ENCODE results near the gene GPR45. TPM values are rescaled to one million over a fixed set of nuclear protein-coding genes. Genes with fewer than 3 reads are reported as not detected.

GPR45 gene
- total and polyA plus RNA-seq, 2 experiments from 2014 or later, result not detected

DNA sequence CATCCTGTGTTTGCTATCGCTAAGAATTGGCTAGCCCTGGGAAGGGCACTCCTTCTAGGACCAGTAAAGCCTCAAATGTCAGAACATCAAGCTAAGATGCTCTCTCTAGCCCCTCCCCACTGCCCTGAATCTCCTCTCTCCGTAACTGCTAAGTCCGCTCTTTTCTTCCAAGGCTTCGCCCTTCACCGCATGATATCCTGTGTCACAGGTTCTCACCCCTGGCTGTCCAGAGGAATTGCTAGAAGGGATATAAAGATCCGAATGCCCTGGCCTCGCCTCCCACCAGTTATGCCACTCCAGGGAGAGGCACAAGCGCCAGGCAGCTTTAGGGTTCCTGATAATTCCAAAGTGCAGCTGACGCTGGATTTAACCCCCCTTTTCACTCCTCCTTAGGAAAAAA, 17.1 kb upstream of the GPR45 start:
- Histone ChIP-seq H3K4me1 (ENCODE audit: low read depth) (peaks cover 4% of the 10 kb centered on the region), H3K36me3 (no peaks in the 10 kb centered on the region), H3K27me3 (no peaks in the 10 kb centered on the region), H3K27ac (no peak overlapping the region), H3K9me3 (ENCODE audit: low read depth) (no peaks in the 10 kb centered on the region), H3K4me3 (no peak overlapping the region)
- TF ChIP-seq, protein P1, sequence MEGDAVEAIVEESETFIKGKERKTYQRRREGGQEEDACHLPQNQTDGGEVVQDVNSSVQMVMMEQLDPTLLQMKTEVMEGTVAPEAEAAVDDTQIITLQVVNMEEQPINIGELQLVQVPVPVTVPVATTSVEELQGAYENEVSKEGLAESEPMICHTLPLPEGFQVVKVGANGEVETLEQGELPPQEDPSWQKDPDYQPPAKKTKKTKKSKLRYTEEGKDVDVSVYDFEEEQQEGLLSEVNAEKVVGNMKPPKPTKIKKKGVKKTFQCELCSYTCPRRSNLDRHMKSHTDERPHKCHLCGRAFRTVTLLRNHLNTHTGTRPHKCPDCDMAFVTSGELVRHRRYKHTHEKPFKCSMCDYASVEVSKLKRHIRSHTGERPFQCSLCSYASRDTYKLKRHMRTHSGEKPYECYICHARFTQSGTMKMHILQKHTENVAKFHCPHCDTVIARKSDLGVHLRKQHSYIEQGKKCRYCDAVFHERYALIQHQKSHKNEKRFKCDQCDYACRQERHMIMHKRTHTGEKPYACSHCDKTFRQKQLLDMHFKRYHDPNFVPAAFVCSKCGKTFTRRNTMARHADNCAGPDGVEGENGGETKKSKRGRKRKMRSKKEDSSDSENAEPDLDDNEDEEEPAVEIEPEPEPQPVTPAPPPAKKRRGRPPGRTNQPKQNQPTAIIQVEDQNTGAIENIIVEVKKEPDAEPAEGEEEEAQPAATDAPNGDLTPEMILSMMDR (IDR thresholded peaks at IDR 0.05; ENCODE audit: low read depth, low read length), result no peak
- DNase-seq (ENCODE audit: low read depth in 1 of 2, low spot score in 1 of 2), result no peak

DNA sequence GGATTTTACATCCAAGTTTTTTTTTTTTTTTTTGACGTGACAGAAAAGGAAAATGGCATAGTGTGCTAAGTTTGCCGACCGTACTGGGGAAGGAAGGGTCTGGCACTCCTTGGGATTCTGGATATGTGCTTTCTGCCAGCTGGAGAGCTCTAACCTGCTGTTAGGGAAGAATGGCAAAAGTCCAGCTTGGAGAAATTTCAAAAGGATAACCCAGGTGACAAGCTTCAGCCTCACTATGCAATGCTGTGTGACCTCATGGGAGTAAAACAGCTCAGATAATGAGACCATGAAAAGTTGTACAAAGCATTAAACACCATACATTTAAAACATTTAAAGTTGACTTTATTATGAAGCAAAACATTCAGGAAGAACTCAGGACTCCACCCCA, 10.3 kb upstream of the GPR45 start:
- Histone ChIP-seq H3K27ac (no peak overlapping the region), H3K36me3 (no peaks in the 10 kb centered on the region), H3K4me3 (no peak overlapping the region), H3K4me1 (ENCODE audit: low read depth) (no peaks in the 10 kb centered on the region), H3K9me3 (ENCODE audit: low read depth) (no peaks in the 10 kb centered on the region), H3K27me3 (no peaks in the 10 kb centered on the region)
- DNase-seq (ENCODE audit: low read depth in 1 of 2, low spot score in 1 of 2), result no peak
- TF ChIP-seq, protein P1 (IDR thresholded peaks at IDR 0.05; ENCODE audit: low read depth, low read length), result no peak

DNA sequence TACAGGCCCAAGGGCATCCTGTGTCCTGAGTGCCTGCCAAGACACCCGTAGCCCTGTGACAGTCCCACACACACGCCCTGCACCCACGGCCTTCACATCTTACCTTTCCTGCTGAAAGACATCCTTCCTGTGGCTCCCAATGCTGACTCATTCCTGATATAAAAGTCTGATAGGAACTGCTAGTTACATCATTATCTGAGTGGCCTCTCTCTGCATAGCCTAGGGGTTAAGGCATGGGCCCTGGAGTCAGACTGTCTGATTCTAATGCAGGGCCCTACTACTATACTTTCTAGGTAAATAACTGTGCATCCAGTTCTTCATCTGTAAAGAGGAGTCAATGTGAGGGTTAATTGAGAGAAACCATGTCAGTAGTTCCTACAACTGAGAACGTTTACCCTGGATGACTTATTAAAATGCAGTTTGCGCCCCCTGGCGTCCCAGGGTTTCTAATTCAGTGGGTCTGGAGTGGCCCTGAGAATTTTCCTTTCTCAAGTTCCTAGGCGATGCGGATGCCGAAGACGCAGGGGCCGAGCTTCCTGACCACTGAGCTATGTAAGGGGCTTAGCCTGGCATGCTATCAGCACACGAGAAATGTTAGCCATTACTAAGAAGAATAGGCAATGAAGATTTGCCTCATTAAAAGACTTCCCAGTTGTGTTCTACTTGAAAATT, 6.0 kb upstream of the GPR45 start:
- Histone ChIP-seq H3K27me3 (no peaks in the 10 kb centered on the region), H3K27ac (no peak overlapping the region), H3K36me3 (no peaks in the 10 kb centered on the region), H3K4me3 (no peak overlapping the region), H3K4me1 (ENCODE audit: low read depth) (no peaks in the 10 kb centered on the region), H3K9me3 (ENCODE audit: low read depth) (no peaks in the 10 kb centered on the region)
- peak; percentile 89 to 95 for DNase-seq (ENCODE audit: low read depth in 1 of 2, low spot score in 1 of 2)
- TF ChIP-seq, protein P1 (IDR thresholded peaks at IDR 0.05; ENCODE audit: low read depth, low read length), result peak; percentile 81

DNA sequence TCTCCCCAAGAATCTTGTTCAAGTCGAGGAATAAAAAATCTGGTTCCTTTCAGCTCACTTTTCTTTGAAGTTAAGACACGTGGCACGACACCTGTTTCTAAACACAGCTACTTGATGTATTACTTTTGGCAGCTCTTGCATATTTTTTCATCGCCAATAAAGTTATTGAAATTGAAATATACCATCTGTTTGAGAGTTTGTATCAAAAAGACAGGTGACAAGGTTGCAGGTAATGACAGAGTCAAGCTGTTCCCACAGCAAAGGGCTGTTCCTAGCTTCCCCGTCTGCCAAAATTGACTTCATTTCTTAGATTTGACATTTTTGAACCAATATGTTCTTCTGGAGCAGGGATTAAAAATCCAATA, 5.5 kb upstream of the GPR45 start:
- no peaks in the 10 kb centered on the region for H3K9me3 ChIP-seq (ENCODE audit: low read depth)
- TF ChIP-seq, protein P1 (IDR thresholded peaks at IDR 0.05; ENCODE audit: low read depth, low read length), result no peak
- H3K36me3 ChIP-seq, result no peaks in the 10 kb centered on the region
- no peaks in the 10 kb centered on the region for H3K4me1 ChIP-seq (ENCODE audit: low read depth)
- H3K27me3 ChIP-seq, result no peaks in the 10 kb centered on the region
- DNase-seq (ENCODE audit: low read depth in 1 of 2, low spot score in 1 of 2), result no peak
- H3K27ac ChIP-seq, result no peak overlapping the region
- H3K4me3 ChIP-seq, result no peak overlapping the region

DNA sequence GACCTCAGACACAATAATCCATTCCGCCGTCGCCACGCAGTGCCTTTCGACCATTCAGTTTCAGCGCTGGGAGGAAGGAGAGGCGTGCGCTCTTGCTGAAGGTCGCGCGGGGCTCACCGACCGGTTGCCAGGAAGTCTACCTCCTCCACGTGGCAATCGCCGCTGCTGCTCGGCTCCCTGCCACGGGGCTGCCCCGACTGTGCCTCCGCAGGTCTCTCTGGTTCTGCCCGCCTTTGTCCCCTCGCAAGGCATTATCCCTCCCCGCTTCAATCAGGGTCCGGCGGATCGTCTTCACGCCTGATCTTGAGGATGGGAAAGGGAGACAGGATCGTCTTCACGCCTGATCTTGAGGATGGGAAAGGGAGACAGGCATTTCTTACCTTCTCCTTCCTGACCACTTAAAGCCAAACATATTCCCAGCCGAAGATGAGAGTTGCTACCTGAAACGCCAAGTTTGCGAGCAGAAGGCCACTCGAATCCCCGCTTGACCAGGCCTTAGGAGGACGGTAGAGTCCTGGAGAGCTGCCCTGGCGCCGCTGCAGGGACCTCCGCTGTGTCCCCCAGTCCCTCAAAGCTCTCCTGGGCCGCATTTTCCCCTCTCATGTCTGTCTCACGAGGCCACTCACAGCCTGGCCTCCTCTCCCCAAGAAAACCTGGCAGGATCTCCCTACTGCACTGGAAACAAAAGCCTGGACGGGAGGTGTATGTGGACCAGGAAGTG, 4.3 kb upstream of the GPR45 start:
- DNase-seq (ENCODE audit: low read depth in 1 of 2, low spot score in 1 of 2), result no peak
- Histone ChIP-seq H3K9me3 (ENCODE audit: low read depth) (no peaks in the 10 kb centered on the region), H3K36me3 (no peaks in the 10 kb centered on the region), H3K27ac (no peak overlapping the region), H3K27me3 (no peaks in the 10 kb centered on the region), H3K4me1 (ENCODE audit: low read depth) (no peaks in the 10 kb centered on the region), H3K4me3 (no peak overlapping the region)
- TF ChIP-seq, protein P1 (IDR thresholded peaks at IDR 0.05; ENCODE audit: low read depth, low read length), result no peak
